ENCODE measurements around the gene TBKBP1.

The TBKBP1 gene

GRCh38 chr17:47700471-47701449 is 6.8 kb downstream of the TBKBP1 start:
- DNase-seq, result no peak

DNA sequence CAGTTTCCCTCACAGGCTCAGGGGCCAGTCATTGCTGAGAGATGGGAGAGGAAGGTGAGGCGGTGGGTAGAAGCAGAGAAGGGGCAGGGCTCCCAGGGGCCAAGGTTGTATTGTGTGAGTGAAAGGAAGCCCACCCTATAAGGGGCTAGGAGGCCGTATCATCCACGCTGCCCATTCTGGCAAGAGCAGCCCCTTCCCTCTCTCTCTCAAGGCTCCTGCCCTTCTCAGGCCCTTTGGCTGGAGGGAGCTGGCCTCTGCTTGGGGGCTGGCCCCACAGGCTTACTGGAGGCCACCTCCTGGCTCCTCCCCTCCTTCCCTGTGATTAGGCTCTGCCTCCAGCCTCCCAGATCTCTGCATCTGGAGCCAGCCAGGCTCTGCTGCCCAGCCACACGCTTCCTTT is 7.6 kb downstream of the TBKBP1 start:
- no peak for DNase-seq

GRCh38 chr17:47702391-47702995 is 8.5 kb downstream of the TBKBP1 start:
- DNase-seq, result no peak

GRCh38 chr17:47703191-47703591 is 9.2 kb downstream of the TBKBP1 start:
- DNase-seq, result no peak

DNA sequence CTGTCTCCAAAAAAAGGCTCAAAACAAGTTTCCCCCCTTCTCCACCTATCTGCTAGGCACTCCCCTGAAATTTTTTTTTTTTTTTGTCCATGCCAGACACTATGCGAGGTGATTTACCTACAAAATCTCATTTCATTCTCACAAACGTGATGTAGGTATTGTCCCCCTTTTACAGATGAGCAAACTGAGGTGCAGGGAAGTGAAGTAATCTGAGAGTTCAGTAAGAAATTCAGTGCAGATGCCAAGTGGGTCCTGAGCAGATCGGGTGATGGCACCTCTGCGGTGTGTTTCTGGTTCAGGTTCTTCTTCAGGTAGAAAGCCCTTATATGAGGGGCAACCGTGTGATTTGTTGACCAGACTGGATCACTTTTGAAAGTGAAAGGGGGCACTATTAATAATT is 9.7 kb downstream of the TBKBP1 start:
- no peak for DNase-seq

- DNase-seq, result no peak
These were observed 10.2 kb downstream of the TBKBP1 start for GRCh38 chr17:47704116-47704515.

DNA sequence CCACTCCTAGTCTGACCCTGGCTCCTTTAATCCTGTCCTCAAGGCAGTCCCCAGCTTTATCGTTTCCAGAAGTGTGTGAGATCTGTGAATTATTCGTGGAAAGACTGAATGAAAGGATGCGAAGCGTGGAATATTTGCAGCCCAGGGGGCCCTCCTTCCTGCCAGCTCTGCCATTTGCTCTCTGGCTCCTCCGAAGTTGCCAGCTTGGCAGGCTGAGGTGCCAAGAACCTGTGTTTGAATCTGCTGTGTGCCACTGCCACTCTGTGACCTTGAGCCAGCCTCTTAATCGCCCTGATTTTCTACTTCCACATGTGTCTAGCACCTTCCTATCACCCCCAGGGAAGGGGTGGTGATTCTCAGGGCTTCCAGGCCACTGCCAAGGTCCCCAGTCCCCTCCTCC is 10.8 kb downstream of the TBKBP1 start:
- DNase-seq, result no peak

DNA sequence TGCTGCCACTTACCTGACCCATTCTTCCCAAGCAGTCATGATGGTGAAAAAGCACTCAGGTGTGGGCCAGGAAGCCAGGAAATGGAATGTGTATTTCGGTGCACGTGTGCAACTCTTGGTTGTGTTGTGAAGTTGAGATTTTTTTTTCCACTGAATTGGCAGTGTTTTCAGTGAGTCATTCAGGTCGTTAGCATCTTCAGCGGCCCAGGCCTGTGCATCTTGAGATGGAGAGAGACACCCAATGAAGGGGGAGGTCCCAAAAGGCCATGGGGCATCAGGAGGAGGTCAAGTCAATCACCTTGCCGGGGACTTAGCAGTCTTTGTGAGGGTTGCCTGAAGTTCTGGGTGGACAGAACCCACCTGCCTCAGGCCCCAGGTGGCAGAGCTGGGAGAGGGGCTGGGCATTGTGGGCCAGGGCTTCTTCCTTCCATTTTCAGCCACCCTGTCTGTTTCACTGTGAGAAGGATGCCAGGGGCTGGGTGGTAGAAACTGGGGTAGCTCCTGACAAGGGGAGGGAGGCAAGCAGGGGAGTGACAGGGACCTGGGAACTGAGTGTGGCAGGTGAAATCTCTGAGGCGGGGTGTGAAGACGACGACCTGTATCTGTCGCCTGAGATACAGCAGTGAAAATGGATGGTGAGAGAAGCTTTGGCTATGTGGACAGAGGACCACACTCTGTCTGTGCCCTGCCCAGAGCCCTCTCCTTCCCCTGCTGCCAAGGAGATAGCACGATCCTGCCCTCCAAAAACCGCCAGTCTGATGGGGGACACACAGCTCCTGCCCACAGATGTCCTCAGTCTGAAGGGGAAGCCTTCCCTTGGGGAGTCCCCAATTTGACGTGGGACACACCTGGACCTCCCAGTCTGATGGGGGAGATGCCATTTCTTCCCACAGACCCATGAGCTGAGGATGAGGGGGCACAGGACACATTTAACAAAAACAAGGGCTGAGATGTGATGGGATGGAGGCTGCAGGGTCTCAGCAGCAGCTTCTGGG is 11.9 kb downstream of the TBKBP1 start:
- no peak for DNase-seq

GRCh38 chr17:47707056-47707804 is 13.3 kb downstream of the TBKBP1 start:
- no peak for DNase-seq

DNA sequence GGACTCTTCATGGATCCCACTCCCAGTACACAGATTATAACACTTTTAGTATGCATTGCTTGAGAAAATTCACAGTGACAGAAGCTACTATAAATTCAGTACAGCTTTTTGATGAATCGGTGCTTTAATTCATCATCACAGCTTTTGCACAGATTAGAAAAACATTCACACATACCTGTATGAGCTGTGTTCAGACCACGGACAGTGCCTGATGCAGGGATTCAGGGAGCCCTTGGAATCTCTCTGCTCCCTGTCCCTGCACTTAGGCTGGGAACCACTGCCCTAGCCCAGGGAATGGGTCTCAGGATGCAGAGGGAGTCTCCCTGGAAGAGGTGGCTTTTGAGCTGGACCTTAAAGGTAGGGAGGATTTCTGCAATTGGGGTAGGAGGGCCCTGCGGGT is 13.9 kb downstream of the TBKBP1 start:
- no peak for DNase-seq

DNA sequence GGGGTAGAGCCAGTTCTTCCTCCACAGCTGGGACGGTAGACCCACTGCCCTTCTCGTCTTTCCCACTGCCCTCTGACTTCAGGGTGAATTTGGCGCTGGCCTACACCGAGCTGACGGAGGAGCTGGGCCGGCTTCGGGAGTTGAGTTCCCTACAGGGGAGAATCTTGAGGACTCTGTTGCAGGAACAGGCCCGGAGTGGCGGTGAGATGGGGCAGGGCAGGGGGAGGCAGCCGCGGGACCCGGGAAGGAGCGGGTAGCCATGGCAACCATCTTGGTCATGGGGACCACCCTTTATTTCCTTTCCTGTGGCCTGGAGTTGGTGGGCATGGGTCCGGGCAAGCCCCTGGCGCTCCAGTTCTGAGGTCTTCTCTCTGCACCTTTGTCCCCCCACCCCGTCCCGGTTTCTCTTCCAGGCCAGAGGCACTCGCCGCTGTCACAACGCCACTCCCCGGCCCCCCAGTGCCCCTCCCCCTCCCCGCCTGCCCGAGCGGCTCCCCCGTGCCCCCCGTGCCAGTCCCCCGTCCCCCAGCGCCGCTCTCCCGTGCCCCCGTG is 14.4 kb downstream of the TBKBP1 start:
- no peak for DNase-seq

DNA sequence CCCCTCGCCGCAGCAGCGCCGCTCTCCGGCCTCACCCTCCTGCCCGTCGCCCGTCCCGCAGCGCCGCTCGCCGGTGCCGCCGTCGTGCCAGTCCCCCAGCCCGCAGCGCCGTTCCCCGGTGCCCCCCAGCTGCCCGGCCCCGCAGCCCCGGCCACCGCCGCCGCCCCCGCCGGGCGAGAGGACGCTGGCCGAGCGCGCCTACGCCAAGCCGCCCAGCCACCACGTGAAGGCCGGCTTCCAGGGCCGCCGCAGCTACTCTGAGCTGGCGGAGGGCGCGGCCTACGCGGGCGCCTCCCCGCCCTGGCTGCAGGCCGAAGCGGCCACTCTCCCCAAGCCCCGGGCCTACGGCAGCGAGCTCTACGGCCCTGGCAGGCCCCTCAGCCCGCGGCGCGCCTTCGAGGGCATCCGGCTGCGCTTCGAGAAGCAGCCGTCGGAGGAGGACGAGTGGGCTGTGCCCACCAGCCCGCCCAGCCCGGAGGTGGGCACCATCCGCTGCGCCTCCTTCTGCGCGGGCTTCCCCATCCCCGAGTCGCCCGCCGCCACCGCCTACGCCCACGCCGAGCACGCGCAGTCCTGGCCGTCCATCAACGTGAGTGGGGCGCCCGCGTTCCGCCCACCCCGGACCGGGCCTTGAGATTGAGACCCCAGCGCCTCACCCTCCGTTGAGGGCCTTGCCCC is 15.0 kb downstream of the TBKBP1 start:
- no peak for DNase-seq

GRCh38 chr17:47709594-47709993 is 15.6 kb downstream of the TBKBP1 start:
- no peak for DNase-seq

GRCh38 chr17:47711366-47712099 is 17.6 kb downstream of the TBKBP1 start:
- DNase-seq, result no peak

- peak; percentile 24 for DNase-seq
These were observed 18.5 kb downstream of the TBKBP1 start for GRCh38 chr17:47712330-47713023.

GRCh38 chr17:47713980-47714700 is 20.2 kb downstream of the TBKBP1 start:
- DNase-seq, result peak; percentile 24

GRCh38 chr17:47714773-47715396 is 20.9 kb downstream of the TBKBP1 start:
- DNase-seq, result no peak

GRCh38 chr17:47715669-47716325 is 21.8 kb downstream of the TBKBP1 start:
- no peak for DNase-seq

Data from OCI-M1 (cell line).